Measurements from ENCODE around the gene RABGEF1. TPM values are rescaled to one million over a fixed set of nuclear protein-coding genes. Genes with fewer than 3 reads are reported as not detected.
"Not testable (repeated sequence)": the region's sequence is repeated elsewhere in the genome, so short reads cannot be mapped to it uniquely, and the experiment has no call there.

RABGEF1 gene
- 20.2 and 22.6 TPM in 2 replicates for total RNA-seq

DNA sequence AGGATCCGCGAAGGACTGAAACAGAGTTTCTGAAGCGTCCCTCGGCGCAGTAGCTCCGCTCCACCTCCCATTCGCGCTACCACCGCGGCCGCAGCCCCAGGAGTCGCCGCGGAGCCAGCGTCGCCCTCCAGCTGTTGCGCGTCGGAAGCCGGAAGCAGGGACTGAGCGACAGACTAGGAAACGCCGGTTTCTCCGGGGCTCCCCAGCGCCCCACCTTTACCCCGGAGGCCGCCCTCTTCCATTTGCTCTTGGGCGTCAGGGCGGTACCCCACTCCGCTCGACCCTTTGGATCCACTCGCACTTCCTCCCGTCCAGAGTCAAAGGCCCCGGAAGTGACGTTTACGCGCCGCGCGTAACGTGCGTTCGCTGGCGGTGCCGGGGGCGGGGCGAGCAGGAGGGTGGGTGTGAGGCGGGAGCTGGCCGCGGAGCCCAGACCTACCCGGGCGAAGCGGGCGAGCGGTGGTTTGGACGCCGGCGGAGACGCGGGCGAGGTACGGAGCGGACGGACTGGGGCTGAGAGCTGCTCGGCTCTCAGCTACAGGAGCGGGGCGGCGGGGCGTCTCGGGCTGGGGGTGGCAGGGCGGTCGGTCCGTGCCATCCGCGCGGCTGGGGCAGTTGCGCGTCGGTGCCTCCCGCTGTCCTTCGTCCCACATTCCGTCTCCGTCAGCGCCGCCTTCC is at the start of gene RABGEF1:
Gene RABGEF1, plus strand, starts transcription at position 432 of the 678 bp plus-strand sequence. CDS start 31,167 bp downstream, outside the sequence.
- peak; percentile 78 for DNase-seq (ENCODE audit: low read depth, low spot score)

DNA sequence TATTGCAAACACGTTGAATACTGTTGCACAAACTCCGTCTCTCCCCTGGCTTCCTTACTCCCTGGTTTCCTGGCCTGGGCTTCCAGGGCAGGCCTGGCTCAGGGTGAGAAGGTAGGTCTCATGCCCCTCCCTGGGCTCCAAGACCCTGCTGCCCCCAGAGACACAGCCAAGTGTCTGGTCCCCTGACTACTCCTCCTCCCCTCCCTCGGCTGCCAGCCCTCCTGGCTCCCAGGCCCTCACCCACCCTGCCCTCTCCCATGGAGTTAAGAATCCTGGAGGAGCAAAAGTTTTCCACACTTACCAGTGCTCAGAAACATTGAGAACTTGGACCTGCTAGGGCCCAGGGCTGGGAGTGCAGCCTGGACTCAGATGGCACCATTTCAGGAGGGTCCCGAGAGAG is 47.2 kb upstream of the RABGEF1 start:
- DNase-seq (ENCODE audit: low read depth, low spot score) = no peak

DNA sequence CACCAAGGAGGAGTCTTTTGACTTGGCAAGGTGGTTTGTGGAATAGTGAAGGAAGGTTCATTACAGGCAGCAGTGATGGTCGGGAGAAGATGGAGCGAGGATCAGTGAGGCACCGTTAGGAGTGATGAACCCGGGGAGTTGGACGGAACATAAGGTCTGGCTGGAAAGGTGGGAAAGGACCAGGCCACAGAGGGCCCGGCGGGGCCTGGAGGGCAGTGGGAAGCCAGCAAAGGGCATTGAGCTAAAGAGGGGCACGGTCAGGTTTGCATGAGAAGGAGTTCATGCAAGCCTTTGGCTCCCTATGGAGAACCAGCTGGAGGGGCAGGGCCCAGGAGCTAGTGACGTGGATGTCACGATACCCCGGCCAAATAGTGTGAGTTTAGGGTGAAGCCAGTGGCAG is 46.2 kb upstream of the RABGEF1 start:
- no peak for DNase-seq (ENCODE audit: low read depth, low spot score)

DNA sequence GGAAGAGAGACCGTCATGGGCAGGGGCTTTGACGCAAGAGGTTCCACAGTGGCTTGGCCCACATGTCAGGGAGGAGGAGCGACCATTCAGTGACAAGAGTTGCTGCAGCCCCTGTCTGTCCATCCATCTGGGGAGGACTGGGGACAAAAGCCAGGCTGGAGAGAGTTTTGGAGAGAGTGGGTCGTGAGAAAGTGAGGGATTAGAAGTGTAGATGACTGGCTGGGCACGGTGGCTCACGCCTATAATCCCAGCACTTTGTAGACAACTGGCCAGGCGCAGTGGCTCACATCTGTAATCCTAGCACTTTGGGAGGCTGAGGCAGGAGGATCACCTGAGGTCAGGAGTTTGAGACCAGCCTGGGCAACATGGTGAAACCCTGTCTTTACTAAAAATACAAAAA is 45.1 kb upstream of the RABGEF1 start:
- not testable (repeated sequence) for DNase-seq (ENCODE audit: low read depth, low spot score)

DNA sequence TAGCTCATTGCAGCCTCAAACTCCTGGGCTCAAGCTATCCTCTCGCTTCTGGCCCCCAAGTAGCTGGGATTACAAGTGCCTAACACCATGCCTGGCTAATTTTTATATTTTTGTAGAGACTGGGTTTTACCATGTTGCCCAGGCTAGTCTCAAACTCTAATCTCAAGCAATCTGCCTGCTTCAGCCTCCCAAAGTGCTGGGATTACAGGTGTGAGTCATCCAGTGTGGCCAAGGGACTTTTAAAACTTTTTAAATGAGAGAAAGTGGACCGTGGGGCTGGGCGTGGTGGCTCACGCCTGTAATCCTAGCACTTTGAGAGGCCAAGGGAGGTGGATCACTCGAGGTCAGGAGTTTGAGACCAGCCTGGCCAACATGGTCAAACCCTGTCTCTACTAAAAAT is 44.4 kb upstream of the RABGEF1 start:
- not testable (repeated sequence) for DNase-seq (ENCODE audit: low read depth, low spot score)

DNA sequence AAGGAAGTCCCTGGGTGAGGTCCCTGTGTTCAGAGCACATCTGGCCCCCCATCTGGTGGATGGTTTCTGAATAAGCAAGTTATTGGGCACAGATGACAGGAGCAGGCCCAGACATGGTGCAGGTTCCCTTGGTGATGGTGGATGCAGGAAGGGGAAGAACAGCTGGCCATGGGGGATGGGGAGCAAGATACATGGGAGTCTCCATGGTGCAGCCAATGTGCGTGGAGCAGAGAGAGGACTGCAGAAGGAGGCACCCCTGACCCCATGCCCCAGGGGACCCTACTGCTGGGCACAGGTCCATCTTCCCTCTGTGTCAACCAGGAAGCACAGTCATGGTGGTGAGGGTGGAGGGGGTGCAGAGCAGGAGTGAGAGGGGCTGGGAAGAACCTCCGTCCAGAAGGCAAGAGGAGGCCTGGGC is 43.8 kb upstream of the RABGEF1 start:
- DNase-seq (ENCODE audit: low read depth, low spot score) = no peak

DNA sequence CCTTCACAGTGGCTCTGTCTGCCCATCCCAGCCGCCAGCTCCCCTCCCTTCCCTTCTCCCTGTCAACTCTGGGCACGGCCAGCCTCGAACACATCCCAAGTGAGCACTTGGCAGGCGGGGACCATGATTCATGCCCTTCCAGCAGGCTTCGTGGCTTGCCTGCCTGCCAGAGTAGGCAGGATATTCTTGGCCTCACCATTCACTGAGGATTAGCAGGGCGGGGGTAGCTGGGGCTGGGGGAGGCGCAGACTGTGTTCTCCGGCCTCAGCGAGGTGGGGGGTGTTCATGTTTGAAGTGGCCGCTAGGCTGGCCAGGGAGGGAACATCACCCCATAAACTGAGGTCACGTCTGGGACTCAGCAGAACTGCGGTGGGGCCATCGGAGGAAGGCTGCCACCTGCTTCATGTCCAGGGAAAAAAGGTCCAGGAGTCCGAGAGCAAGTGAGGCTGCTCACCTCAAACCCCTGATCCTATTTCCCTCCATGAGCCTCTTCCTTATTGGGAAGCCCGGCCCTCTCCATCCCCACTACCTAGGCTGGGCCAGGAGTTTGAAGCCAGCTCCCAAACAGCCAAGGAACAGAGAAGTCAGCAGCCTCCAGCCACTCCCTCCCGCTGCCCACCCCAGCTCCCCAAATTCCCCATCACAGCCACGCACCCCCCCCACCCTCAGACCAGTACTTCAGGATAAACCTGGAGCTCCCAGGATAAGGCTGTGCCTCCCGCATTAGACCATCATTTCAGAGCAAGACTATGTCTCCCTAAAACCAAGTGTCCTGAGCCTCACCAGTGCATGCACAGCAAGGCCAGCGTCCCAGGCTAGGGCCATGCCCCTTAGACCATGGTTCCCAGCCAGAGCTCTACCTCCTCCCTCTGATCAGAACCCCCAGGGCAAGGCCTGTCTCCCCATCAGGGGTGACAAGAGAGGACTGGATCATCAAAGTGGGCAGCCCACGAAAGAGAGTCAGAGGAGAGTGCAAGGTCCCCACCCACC is 42.8 kb upstream of the RABGEF1 start:
- no peak for DNase-seq (ENCODE audit: low read depth, low spot score)

DNA sequence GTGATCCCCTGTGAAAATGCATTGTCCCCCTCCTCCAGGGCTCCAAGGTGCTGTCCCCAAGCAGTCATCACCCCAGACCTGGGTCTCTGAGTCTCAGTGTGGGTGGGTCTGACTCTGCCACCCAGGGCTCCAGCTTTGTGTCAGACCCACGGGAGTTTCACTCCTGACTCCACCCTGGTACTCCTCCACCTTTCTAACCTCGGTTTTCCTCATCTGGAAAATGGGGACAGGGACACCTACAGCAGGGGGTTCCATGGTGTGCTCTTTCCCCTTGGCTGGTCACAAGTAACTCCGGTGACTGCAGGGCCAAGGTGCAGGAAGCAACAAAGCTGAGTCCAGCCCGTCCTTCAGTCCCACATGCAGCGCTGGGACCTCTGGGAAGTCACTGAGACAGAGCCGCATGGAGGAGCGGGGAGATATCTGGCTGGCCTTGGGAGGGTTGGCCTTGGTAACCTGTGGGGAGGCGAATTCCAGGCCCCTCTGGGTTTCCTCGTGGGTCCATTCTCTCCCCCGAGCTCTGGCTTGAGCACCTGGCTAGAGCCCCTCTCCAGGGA is 41.8 kb upstream of the RABGEF1 start:
- no peak for DNase-seq (ENCODE audit: low read depth, low spot score)

DNA sequence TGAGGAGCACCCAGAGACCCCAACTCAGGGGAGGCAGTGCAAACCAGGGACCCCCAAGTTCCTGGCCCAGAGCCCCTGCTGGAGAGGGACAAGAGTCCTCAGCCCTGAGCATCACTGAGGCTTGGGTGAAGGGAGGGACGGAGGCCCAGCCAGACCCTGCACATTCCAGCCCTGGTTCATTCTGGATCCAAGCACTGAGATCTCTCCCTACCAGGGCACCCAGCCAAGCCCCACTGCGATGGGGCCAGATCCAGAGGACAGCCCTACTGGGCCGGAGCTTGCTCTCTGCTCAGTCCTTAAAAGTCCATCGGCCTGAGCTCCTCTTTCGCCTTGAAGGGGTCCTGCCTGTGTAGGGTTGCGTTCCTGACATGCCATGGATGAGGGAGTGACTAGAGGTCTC is 40.5 kb upstream of the RABGEF1 start:
- DNase-seq (ENCODE audit: low read depth, low spot score) = no peak

DNA sequence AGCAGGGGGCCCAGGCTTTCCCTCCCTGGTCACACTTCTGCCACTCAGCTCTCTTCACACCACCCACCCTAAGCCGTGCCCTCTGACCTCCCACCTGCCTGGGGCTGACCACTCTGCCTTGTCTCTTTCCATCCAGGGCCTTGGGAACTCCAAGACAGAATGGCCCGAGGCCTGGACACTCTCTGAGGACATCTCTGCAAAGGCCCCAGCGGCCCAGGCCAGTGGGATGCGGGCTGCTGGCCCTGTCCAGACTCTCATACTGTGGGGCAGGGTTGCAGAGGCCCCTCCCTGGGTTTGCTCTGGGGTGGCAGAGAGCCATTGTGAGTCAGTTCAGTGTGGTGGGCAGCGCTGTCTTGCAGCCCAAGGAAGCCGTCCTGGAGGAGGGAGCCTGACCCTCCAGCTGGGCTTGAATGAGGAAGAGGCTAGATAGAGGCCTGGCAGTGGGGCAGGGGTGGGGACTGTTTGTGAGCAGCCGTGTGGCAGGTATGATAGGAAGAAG is 39.9 kb upstream of the RABGEF1 start:
- DNase-seq (ENCODE audit: low read depth, low spot score) = no peak

DNA sequence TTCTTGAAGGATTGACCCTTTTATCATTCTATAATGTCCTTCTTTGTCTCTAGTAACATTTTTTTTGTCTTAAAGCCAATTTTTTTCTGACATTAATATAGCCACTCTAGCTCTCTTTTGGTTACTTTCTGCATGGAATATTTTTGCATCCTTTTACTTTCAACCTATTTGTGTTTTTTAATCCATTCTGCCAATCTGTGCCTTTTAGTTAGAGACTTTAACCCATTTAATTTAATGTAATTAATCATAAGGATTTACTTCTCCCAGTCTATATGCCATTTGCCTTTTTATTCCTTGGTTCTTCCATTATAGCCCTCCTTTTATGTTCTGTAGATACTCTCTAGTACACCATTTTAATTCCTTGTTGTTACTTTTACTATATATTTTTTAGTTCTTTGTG is 32.7 kb upstream of the RABGEF1 start:
- DNase-seq (ENCODE audit: low read depth, low spot score) = no peak

DNA sequence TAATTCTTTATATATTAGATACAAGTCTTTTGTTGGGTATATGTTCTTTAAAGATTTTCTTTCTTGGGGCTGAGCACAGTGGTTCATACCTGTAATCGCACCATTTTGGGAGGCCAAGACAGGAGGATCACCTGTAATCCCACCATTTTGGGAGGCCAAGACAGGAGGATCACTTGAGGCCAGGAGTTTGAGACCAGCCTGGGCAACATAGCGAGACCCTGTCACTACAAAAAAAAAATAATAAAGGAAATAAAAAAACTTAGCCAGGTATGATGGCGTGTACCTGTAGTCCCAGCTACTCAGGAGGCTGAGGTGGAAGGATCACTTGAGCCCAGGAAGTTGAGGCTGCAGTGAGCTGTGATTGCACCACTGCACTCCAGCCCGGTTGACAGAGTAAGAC is 29.8 kb upstream of the RABGEF1 start:
- not testable (repeated sequence) for DNase-seq (ENCODE audit: low read depth, low spot score)

DNA sequence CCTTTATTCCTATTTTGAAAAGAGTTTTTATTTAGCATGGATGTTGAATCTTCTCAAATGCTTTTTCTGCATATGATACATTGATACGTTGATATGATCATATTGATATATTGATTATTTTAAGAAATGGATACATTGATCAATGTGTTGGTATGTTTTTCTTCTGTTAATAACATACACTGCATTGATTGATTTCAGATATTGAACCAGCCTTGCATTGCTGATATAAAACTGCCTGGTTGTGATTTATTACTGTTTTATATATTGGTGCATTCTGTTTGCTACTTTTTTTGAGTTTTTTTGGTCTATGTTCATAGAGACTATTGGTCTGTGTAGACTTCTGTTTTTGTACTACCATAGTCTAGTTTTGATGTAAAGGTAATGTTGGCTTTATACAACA is 26.8 kb upstream of the RABGEF1 start:
- no peak for DNase-seq (ENCODE audit: low read depth, low spot score)

DNA sequence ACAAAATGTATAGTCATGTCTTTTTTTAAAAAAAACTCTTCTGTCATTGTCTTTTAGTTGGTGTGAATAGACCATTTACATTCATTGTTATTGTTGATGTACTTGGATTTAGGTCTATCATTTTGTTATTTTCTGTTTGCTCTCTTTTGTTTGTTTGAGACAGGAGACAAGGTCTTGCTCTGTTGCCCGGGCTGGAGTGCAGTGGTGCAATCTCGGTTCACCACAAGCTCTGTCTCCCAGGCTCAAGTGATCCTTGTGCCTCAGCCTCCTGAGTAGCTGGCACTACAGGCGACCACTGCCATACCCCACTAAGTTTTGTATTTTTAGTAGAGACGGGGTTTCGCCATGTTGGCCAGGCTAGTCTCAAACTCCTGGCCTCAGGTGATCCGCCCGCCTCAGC is 23.9 kb upstream of the RABGEF1 start:
- DNase-seq (ENCODE audit: low read depth, low spot score) = not testable (repeated sequence)

DNA sequence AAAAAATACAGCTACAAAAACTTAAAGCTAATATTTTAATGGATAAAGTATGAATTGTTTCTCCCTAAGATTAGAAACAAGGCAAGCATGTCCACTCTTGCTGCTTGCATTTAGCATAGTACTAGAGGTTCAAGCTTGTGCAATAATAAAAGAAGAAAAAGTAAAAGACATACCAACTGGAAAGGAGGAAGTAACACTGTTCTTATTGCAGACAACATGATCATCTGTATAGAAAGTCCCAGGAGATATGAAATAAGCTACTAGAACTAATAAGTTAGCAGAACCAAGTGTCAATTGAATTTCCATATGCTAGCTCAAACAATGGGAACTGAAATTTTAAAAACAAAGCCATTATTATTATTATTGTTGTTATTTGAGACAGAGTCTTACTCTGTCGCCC is 20.0 kb upstream of the RABGEF1 start:
- no peak for DNase-seq (ENCODE audit: low read depth, low spot score)

DNA sequence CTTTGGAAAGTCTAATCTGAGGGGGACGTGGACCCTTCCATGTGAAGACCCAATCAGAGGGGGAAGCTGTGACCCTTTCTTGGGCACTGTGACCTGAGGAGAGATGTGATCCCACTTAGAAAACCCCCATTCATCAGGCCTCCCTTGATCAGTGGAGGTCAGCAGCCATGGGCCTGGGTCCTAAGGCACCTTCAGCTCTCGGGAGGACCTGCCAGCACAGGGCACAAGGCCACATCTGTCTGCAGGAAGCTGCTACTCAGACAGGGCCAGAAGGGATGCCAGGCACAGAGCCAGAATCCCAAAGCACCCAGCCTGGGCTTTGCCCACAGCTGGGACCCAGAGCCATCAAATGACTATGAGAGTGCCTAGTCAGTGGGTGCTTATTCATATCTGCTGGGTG is 14.7 kb upstream of the RABGEF1 start:
- DNase-seq (ENCODE audit: low read depth, low spot score) = no peak

DNA sequence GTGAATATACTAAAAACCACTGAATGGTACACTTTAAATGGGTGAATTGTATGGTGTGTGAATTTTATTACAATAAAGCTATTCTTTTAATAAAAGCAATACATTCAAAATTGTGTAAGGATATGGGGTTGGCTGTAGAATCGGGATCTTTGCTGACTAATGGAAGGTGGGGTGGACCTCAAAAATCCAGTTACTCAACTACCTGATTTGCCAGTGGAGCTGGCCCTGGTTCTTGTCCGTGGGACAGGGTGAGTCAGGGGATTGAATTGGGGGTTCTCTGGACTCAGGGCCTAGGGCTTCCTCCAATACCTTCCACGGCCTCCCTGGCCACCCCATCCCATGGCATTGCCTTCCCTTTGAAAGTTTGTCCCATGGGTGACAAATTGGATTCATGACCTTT is 13.5 kb upstream of the RABGEF1 start:
- no peak for DNase-seq (ENCODE audit: low read depth, low spot score)

DNA sequence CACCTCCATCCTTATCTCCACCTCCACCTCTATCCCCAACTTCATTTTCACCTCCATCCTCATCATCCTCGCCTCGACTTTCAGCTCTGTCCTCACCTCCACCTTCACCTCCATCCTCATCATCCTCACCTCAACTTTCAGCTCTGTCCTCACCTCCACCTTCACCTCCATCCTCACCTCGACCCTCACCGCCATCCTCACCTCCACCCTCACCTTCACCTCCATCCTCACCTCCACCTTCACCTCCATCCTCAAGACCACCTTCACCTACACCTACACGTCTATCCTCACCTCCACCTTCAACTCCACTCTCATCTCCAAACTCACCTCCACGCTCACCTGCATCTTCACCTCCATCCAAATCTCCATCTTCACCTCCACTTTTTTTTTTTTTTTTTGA is 12.0 kb upstream of the RABGEF1 start:
- no peak for DNase-seq (ENCODE audit: low read depth, low spot score)

DNA sequence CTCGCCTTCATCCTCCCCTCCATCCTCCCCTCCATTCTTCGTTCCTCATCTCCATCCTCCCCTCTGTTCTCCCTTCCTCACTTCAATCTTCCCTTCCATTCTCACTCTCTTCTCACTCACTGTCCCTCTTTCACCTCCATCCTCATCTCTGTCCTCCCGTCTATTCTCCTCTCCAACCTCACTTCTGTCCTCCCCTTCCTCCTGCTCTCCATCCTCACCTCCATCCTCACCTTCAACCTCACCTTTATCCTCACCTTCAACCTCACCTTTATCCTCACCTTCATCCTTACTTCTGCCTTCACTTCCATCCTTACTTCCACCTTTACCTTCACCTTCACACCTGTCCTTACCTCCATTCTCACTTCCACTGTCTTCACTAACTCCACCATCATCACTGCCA is 11.3 kb upstream of the RABGEF1 start:
- DNase-seq (ENCODE audit: low read depth, low spot score) = no peak

DNA sequence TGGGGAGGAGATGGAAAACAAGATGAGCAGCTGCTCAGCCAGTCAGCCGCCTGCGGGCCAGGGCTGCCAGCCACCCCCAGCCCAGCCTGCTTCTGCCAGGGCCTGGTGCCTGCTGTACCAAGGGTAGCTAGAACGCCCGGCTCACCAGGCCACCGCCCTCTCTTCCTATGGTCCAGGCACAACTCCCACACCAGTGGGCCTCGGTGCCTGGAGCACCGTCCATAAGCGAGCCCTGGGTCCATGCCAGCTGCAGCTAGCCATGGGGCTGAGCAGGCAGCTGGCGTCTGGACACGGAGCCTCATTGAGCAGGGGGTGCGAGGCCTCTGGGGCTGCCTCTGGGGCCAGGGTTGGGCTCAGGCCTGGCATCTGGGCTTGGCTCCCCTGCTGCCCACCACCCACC is 8.5 kb upstream of the RABGEF1 start:
- no peak for DNase-seq (ENCODE audit: low read depth, low spot score)

DNA sequence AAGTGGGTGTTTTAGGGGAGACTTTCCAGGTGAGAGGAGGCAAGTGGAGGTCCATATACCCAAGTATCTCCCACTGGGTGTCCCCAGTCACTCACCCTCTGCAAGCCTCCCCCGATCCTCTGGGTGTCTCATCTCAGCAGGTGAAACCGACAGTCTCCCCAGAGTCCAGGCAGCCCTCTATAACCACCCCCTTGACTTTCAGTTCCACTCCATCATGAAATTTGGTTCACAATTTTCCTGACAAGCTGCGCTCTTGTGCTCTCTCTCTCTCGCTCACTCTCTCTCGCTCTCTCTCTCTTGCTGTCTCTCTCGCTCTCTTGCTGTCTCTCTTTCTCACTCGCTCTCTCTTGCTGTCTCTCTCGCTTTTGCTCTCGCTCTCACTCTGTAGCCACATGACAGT is 8.1 kb upstream of the RABGEF1 start:
- no peak for DNase-seq (ENCODE audit: low read depth, low spot score)

DNA sequence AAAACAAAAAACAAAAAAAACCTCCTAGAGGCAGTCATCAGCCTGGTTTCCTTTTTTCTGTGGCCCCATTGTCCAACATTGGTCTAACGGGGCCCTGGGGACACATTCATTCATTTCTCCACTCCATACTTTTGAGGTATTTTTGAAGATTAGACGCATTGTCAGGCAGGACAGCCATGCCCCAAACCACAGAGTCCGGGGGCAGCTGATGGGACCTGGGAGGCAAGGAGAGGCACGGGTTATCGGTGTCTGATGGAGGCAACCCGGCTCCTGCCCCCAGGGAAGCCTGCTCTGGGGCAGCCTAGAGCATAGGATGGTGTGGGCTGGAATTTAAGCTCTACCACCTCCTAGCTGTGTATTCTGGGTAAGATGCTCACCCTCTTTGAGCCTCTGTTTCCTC is 6.5 kb upstream of the RABGEF1 start:
- no peak for DNase-seq (ENCODE audit: low read depth, low spot score)

Measured in pulmonary artery endothelial cell (primary cell).